GM12878 (cell line): ENCODE data around the gene ZNF423.

Source experiments
- CREB1 ChIP-seq: IDR thresholded peaks from 2 replicates; pipeline ENCODE4 v1.6.1; 2012; ENCODE audit warnings: low read depth, mild to moderate bottlenecking, inconsistent platforms
- MXI1 ChIP-seq: fragments of 150-350 bp; IDR thresholded peaks from 2 replicates; pipeline ENCODE4 v1.6.1; 2011; ENCODE audit warnings: low read depth, mild to moderate bottlenecking, inconsistent platforms, low read length, improper control_type of control experiment
- POLR2AphosphoS5 ChIP-seq: IDR thresholded peaks from 2 replicates; pipeline ENCODE4 v1.6.1; 2011; ENCODE audit warnings: mild to moderate bottlenecking, low read length, inconsistent platforms
- TF ChIP-seq, protein P1 (sequence below), 3 experiments: IDR thresholded peaks in 2 of 3; conservative IDR thresholded peaks in 1 of 3; 2 replicates each; pipeline ENCODE4 v1.5.1; 2011; ENCODE audit warnings: low read depth in 3 of 3, low read length in 3 of 3, mild to moderate bottlenecking in 3 of 3, control low read depth in 2 of 3, moderate library complexity in 2 of 3, inconsistent platforms in 1 of 3, mixed read lengths in 1 of 3; ENCODE audit not compliant: control insufficient read depth in 2 of 3, insufficient read depth in 1 of 3; ENCODE audit errors: extremely low read depth in 1 of 3
- TF ChIP-seq, protein P2 (sequence below): IDR thresholded peaks from 2 replicates; pipeline ENCODE4 v1.6.1; 2011; ENCODE audit warnings: low read depth, low read length, improper control_type of control experiment, borderline replicate concordance

DNA sequence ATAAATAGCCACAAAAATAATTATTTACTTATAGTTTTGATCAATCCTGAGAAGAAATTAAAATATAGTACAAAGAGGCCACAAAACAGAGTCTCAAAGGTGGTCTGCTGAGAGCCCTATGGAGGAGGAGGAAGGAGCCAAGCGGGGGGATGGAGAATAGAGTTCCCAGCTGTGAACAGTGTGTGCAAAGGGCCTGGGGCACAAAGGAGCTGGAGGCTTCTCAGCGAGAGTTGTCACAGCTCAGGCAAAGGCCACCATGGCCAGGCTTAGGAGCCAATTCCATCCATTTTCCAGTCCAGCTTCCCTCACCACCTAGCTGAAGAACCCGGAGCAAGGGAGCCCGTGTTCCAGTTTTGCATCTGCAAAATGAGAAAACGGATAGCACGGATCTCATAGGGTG is 5.4 kb upstream of the ZNF423 start:
- TF ChIP-seq, protein P1, sequence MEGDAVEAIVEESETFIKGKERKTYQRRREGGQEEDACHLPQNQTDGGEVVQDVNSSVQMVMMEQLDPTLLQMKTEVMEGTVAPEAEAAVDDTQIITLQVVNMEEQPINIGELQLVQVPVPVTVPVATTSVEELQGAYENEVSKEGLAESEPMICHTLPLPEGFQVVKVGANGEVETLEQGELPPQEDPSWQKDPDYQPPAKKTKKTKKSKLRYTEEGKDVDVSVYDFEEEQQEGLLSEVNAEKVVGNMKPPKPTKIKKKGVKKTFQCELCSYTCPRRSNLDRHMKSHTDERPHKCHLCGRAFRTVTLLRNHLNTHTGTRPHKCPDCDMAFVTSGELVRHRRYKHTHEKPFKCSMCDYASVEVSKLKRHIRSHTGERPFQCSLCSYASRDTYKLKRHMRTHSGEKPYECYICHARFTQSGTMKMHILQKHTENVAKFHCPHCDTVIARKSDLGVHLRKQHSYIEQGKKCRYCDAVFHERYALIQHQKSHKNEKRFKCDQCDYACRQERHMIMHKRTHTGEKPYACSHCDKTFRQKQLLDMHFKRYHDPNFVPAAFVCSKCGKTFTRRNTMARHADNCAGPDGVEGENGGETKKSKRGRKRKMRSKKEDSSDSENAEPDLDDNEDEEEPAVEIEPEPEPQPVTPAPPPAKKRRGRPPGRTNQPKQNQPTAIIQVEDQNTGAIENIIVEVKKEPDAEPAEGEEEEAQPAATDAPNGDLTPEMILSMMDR (IDR thresholded peaks at IDR 0.05 in 2 of 3, conservative IDR thresholded peaks at IDR 0.05 in 1 of 3; ENCODE audit: control insufficient read depth in 2 of 3, extremely low read depth in 1 of 3, insufficient read depth in 1 of 3, low read depth in 3 of 3, low read length in 3 of 3): no peak
- TF ChIP-seq, protein P2, sequence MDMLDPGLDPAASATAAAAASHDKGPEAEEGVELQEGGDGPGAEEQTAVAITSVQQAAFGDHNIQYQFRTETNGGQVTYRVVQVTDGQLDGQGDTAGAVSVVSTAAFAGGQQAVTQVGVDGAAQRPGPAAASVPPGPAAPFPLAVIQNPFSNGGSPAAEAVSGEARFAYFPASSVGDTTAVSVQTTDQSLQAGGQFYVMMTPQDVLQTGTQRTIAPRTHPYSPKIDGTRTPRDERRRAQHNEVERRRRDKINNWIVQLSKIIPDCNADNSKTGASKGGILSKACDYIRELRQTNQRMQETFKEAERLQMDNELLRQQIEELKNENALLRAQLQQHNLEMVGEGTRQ: no peak
- TF ChIP-seq MXI1 (no peak), POLR2AphosphoS5 (no peak), CREB1 (no peak)
